ENCODE results near the gene TLE7.

The TLE7 gene

DNA sequence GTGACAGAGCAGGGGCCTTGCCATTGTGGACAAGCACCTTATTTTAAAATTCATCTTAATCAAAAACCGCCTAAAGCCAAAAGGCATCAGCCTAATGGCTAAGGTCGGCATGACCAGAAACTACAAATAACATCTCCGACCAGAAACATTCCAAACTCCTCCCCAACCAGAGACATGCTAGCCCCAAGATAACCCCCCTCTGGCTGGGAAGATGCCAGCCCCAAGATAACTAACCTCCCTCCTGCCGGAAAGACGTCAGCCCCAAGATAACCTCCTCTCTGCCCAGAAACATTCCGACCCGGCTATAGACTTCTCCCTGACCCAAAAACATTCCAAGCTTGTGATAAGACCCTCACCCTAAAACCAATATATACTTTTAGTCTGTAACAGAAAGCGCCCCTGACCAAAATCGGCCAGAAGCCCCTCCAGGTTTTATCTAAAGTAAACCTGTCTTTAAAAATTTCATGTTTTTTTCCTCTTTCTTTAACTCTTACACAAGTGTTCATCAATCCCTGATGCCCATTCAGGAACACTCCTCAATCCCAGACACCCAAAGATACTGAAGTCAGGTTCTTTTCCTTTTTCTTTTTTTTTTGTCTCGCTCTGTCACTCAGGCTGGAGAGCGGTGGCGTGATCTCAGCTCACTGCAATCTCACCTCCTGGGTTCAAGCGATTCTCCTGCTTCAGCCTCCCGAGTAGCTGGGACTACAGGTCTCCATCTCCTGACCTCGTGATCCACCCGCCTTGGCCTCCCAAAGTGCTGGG, 32.7 kb downstream of the TLE7 start:
- no peak for DNase-seq

DNA sequence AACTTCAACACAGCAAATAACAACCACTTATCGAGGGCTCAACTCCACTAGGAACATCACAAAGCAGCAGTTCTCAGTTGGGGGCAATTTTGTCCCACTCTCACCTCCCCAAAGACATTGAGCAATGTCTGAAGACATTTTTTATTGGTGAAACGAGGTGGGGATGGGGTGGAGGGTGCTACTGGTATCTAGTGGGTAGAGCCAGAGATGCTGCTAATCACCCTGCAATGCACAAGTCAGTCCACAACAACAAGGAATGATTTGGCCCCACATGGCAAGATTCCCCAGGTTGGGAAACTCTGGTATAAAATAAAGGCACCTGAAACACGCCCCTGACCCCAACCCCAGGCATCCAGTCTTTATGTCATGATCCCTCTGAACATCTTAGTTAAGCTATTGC, 33.3 kb downstream of the TLE7 start:
- no peak for DNase-seq

GRCh38 chr16:71407731-71408130, 34.1 kb downstream of the TLE7 start:
- DNase-seq, result no peak

DNA sequence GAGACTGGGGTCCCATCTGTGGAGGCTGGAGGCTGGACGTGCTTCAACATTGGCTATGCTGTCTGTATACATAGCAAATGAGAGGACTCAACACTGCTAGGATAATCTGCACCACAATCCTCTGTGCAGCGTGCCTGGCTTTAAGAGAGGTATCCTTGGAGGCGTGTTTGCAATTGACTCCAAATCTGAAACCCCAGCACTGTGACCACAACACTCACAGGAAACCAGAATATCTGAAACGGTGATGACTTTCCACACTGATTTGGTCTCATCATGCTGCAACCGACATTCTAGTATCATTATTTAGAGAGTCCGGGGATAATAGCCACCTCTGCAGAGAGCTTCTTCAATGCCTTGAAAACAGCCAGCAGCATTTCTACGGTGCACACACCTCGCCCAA, 35.1 kb downstream of the TLE7 start:
- no peak for DNase-seq

GRCh38 chr16:71406316-71406715, 35.5 kb downstream of the TLE7 start:
- DNase-seq, result no peak

GRCh38 chr16:71404364-71404763, 37.5 kb downstream of the TLE7 start:
- no peak for DNase-seq

- DNase-seq, result no peak
These were observed 39.2 kb downstream of the TLE7 start for GRCh38 chr16:71402674-71403073.

DNA sequence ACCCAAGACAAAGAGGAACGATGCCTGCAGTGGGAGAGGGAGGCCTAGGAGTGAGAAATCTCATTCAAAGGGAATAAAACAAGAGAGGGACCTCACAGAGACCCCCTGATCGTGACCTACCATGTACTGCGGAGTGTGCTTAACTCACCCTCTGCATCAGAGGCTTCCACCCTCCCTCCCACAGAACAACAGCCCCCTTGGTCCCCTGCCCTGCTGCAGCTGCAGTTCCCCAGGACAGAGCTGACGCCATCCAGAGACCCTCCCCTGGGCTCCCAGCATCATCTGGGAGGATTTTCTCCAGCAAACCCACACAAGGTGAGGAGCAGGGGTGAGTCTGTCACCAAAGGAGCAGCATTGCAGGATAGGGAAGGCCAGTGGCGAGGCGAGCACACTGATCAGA, 39.8 kb downstream of the TLE7 start:
- DNase-seq, result no peak

DNA sequence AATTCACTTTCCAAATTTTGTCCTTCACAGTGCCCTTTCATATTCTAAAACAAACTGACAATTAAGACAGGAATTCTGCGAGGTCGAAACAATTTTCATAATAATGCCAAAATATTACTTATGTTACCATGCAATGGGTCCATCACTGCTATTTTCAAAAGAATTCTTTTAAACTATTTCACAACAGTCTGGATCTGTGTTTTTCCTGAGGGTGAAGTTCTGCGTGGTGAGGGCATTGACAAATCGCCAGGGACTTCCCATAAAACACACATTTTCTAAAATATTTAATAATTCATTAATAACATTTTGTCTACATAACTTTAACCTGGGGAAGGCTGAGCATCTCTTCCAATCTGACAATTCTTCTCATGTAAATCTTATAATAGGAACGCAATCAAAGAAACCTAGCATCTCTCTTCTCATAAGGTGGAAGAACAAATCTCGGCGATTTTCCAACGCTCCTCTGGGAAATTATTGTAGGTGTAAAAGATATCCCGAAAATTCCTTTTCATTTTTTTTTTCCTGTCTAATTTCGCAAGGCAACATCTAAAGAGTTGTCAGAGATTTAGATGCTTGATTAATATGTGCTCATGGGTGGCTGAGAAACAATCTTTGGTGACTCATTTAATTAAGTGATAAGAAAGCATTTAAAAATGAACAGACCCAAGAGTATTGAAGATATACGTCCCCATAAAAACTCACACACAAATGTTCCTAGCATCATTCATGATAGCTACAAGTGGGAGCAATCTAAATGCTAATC, 41.9 kb downstream of the TLE7 start:
- DNase-seq, result no peak

DNA sequence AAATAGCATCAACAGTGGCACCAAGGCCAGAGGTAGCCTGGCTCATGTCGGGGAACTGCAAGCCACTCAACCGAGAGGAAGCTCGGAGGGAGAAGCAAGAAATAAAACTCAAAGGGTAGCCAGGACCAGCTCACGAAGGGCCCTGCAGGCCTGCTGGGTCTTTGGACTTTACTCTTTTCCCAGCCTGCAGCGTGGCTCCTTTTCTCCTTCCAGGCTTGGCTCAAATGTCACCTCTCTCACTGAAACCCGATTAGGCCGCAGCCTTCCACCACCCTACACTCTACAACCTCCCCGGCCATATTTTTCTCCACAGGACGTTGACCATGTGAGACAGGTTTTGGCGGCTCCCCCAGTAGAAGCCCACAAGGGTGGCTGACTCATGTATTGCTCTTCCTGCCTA, 45.3 kb downstream of the TLE7 start:
- DNase-seq, result no peak

DNA sequence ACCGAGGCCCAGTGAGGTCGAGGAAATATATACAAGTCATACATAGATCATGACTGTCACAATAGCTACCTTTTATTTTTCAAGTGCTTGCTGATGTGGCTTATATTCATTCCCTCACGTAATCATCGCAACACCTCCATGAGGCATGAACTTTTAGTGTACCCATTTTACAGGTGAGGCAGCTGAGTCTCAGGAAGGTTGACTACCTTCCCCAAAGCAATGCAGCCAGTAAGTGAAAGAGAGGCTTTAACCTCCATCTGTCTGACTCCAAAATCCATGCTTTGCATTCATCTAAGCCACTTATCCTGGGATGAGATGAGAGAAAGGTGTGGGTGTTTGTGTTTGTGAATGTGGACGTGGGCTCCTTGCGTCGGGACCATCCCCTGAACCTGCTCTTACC, 52.5 kb downstream of the TLE7 start:
- no peak for DNase-seq

GRCh38 chr16:71387045-71387871, 54.6 kb downstream of the TLE7 start:
- DNase-seq, result no peak

GRCh38 chr16:71384073-71384724, 57.7 kb downstream of the TLE7 start:
- DNase-seq, result no peak

- no peak for DNase-seq
These were observed 58.6 kb downstream of the TLE7 start for GRCh38 chr16:71383054-71383773.

GRCh38 chr16:71380831-71381230, 61.0 kb downstream of the TLE7 start:
- DNase-seq, result no peak
